Muscle layer of duodenum (tissue), 2 donors: Measurements from ENCODE around the gene RETREG3.

ENCODE experiments used
- H3K27ac ChIP-seq: one replicate; pipeline ENCODE4 v1.7.0; 2013; ENCODE audit warnings: mild to moderate bottlenecking, low read length
- H3K27me3 ChIP-seq: one replicate; pipeline ENCODE4 v1.7.0; 2013; ENCODE audit warnings: low read depth, mild to moderate bottlenecking, control low read depth, low read length
- H3K36me3 ChIP-seq, 2 donors: one replicate each; pipeline ENCODE4 v1.7.0; 2013; ENCODE audit warnings: low read length in 2 of 2, control low read depth in 1 of 2, mild to moderate bottlenecking in 1 of 2; ENCODE audit not compliant: insufficient read depth in 2 of 2, control insufficient read depth in 1 of 2
- H3K4me1 ChIP-seq, 2 donors: one replicate each; pipeline ENCODE4 v1.7.0; 2013; ENCODE audit warnings: low read length in 2 of 2, mild to moderate bottlenecking in 2 of 2, control low read depth in 1 of 2, moderate library complexity in 1 of 2; ENCODE audit not compliant: insufficient read depth in 2 of 2, control insufficient read depth in 1 of 2
- H3K4me3 ChIP-seq, 2 donors: one replicate each; pipeline ENCODE4 v1.7.0; 2013; ENCODE audit warnings: low read length in 2 of 2, low read depth in 1 of 2, mild to moderate bottlenecking in 1 of 2
- H3K9me3 ChIP-seq, 2 donors: one replicate each; pipeline ENCODE4 v1.7.0; 2013; ENCODE audit warnings: low read length in 2 of 2, control low read depth in 1 of 2, mild to moderate bottlenecking in 1 of 2; ENCODE audit not compliant: control insufficient read depth in 1 of 2
- donor health status: healthy.

RETREG3 gene

DNA sequence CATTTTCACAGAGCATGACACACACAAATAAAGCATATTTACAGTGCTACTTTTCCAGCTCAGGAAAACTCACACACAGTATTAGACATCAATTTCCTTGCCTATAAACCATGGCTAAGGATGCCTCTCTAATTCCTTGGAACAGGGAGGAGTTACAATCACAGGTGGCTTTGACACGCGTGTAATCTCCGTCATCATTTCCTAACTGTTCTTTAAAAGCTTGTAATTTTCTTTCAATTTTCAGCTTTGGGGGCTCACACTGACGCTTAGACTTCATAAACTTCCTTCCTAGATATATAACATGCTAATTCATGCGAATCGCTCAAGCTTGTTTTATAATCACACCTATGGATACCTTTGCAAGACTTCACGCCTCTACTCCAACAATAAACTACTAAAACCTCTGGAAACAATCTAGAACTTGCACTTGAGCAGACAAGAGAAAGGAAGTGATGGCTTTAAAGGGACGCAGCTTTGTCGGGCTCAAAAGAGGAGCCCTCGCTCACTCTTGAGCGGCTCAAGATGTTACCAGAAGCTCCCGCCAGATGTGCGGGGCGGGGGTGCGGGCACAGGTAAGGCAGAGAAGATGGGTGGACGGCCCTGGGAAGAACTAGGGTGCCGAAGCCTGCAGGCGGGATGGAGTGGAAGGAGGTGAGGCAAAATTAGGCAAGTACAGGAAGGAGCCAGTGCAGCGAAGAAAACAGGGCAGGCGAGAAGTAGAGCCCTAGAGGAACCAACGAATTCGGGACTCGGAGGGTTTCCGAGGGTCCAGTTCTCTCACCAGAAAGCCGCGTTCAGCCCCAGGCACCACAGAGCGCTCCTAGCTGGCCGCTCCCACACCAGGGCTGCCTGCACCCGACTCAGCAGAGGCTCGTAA is 631 bp downstream of the RETREG3 start:
- H3K4me1 ChIP-seq: peaks cover 0 to 28% of the 10 kb centered on the region in 2 donors
- H3K9me3 ChIP-seq: no peaks in the 10 kb centered on the region
- H3K27me3 ChIP-seq: no peaks in the 10 kb centered on the region
- H3K4me3 ChIP-seq: peak overlapping the region; percentile 78 to 99
- H3K27ac ChIP-seq: peak overlapping the region; percentile 68
- peaks cover 12 to 18% of the 10 kb centered on the region in 2 donors for H3K36me3 ChIP-seq

DNA sequence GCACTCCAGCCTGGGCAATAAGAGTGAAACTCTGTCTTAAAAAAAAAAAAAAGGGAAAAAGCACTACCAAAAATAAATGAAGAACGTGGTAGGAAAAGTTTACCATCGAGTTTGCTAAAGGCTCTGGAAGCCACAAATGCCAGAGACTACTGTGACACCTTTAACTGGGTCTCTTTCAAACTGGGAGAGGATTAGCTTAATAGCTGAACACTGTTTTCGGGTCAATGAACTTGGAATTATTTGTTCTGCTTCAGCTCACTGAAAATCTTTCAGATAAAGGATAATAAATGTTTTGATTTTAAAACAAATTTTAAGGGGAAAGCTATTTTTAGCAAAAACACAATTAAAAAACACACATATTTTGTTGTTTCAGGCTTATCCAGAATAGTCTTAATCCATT is 1.4 kb downstream of the RETREG3 start:
- Histone ChIP-seq H3K27ac (no peak overlapping the region), H3K27me3 (no peaks in the 10 kb centered on the region), H3K9me3 (no peaks in the 10 kb centered on the region), H3K4me3 (peak overlapping the region; percentile 78 to 99), H3K4me1 (peaks cover 0 to 34% of the 10 kb centered on the region in 2 donors), H3K36me3 (peaks cover 10 to 12% of the 10 kb centered on the region in 2 donors)

DNA sequence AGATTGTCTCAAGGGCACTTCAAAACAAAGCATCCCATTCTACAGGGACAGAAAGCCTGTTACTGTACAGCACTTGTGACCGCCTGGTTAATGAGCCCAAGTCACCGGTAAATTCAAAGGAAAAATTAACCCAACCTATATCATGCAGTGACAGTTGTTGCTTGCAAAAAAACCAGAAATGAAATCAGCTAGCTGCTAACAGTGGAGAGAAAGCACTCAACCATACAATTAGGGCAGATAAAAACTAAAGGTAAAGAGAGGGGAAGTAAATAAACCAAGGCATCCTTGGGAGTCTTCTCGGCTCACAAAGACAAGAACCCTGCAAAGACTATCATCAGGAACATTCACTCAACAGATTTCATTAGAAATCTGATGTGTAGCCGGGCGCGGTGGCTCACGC is 5.9 kb downstream of the RETREG3 start:
- Histone ChIP-seq H3K4me1 (peaks cover 0 to 40% of the 10 kb centered on the region in 2 donors), H3K27me3 (no peaks in the 10 kb centered on the region), H3K4me3 (no peak overlapping the region), H3K36me3 (no peaks in the 10 kb centered on the region), H3K9me3 (no peaks in the 10 kb centered on the region), H3K27ac (no peak overlapping the region)

DNA sequence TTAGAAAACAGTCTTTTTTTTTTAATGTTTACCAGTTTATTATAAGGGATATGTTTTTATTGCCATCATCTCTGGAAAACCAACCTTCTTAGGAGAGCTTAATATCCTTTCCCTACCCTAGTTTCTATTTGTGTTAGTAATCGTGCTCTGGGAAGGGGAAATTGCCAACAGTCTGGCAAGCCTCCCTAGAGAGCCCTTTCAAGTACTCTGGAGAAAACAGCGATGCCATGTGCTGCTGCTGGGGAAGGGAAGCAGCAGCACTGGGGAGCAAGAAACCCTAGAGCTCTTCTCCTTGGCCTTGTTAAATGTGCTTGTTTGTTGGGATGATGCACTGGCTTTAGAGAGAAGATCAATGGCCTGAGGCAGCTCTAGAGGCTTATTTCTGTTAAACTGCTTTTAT is 10.3 kb downstream of the RETREG3 start:
- H3K27me3 ChIP-seq: no peaks in the 10 kb centered on the region
- H3K9me3 ChIP-seq: no peaks in the 10 kb centered on the region
- H3K27ac ChIP-seq: no peak overlapping the region
- H3K36me3 ChIP-seq: no peaks in the 10 kb centered on the region
- peaks cover 0 to 18% of the 10 kb centered on the region in 2 donors for H3K4me1 ChIP-seq
- no peak overlapping the region for H3K4me3 ChIP-seq

DNA sequence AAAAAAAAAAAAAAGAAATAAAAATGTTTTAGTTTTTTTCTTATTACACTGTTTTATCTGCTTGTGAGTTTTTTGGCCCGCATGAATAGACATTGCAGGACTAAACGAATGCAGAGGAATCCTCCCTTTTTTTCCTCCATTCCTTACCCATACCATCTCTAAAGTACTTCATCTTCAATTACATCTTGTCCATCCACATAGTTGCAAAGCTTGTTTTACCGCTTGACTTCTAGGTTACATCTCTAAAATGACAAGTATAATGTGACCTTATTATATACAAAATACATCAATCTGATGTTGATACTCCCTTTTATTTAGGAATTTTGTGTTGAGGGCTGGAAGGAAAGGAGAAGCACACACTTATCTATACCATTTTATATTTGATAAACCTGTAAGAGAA is 12.8 kb downstream of the RETREG3 start:
- peaks cover 8% of the 10 kb centered on the region in 2 donors for H3K36me3 ChIP-seq
- peaks cover 0 to 13% of the 10 kb centered on the region in 2 donors for H3K4me1 ChIP-seq
- H3K4me3 ChIP-seq: no peak overlapping the region
- H3K27ac ChIP-seq: no peak overlapping the region
- no peaks in the 10 kb centered on the region for H3K9me3 ChIP-seq
- no peaks in the 10 kb centered on the region for H3K27me3 ChIP-seq

DNA sequence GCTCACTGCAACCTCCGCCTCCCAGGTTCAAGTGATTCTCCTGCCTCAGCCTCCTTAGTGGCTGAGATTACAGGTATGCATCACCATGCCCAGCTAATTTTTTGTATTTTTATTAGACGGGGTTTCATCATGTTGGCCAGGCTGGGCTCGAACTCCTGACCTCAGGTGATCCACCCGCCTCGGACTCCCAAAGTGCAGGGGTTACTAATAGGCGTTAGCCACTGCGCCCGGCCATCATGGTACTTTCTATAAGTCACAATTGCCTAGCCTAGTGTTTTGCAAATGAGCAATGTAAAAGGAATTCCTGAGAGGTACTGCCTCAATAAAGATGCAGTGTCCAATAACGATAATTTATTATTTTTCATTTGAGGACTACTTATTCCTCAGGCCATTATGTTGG is 17.8 kb downstream of the RETREG3 start:
- peaks cover 0 to under 1% of the 10 kb centered on the region in 2 donors for H3K4me1 ChIP-seq
- H3K27ac ChIP-seq: no peak overlapping the region
- no peak overlapping the region for H3K4me3 ChIP-seq
- H3K9me3 ChIP-seq: no peaks in the 10 kb centered on the region
- H3K36me3 ChIP-seq: peaks cover 30 to 41% of the 10 kb centered on the region in 2 donors
- H3K27me3 ChIP-seq: no peaks in the 10 kb centered on the region

DNA sequence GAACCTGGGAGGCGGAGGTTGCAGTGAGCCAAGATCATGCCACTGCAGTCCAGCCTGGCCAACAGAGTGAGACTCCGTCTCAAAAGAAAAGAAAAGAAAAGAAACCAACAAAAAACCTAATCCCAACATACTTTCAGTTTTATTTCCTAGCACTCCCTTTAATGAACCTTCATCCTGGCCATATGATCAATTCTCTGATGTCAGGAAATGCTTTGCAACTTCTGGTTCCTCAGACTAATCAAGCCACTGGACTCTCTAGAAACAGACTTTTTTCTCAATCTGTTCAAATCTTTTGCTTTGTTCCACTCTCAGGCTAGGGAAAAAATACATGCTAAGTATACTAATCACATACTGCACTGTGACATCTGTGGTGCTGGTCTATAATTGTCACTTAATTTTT is 18.3 kb downstream of the RETREG3 start:
- no peak overlapping the region for H3K4me3 ChIP-seq
- no peaks in the 10 kb centered on the region for H3K27me3 ChIP-seq
- no peaks in the 10 kb centered on the region for H3K9me3 ChIP-seq
- H3K27ac ChIP-seq: no peak overlapping the region
- peaks cover 35 to 46% of the 10 kb centered on the region in 2 donors for H3K36me3 ChIP-seq
- peaks cover 0 to 5% of the 10 kb centered on the region in 2 donors for H3K4me1 ChIP-seq

DNA sequence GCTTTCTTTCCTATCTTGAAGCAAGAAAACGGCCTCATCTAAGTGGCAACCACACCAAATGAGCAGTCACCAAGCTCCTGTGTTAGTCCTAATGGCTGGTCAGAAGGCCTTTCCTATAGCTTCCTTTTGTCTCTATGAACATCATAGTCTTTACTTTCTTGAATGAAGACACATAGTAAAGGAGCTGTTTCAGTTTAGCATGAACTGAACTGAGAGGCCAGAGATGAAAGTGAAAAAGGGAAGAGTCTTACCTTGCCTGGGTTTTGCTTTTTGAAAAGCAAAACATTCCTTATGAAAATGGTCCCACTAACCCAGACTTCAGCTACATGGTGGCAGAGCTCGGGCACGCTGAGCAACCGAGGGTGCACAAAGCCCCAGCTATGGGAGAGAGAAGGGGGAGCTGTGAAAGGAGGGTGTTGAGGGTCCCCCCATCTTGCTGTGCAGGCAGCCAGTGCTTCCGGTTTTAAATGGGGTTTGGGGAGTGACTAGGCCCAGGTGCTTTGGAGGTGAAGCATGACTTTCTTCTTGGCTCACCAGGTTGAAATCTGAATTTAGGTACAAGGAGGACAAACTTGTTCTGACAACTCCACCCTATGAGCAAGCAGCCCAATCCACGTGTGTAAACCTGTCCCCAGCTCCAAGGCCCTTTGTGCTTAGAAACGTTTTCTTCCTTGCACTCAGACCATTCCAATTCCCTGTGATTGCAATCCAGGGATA is 22.5 kb downstream of the RETREG3 start:
- no peaks in the 10 kb centered on the region for H3K9me3 ChIP-seq
- peaks cover 68 to 83% of the 10 kb centered on the region in 2 donors for H3K36me3 ChIP-seq
- H3K4me3 ChIP-seq: no peak overlapping the region
- peaks cover 0 to 16% of the 10 kb centered on the region in 2 donors for H3K4me1 ChIP-seq
- no peaks in the 10 kb centered on the region for H3K27me3 ChIP-seq
- no peak overlapping the region for H3K27ac ChIP-seq

DNA sequence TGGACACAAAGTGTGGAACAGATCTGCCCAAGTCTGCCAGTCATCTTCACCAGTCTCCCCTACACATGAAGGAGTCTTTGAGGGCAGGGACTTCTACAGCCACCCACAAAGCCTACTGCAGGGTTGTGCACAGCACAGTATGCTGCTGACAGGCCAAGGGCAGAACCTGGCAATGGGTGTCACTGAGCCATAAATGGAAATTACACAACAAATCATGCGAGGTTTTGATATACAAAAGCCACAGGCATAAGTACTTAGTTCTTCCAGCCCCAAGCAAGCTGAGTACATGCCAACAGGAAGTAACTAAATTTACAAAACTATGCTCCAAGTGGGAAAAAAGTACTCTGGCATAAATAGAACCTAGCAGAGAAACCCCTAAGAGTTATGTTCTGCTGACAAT is 23.8 kb downstream of the RETREG3 start:
- Histone ChIP-seq H3K9me3 (no peaks in the 10 kb centered on the region), H3K36me3 (peaks cover 67 to 82% of the 10 kb centered on the region in 2 donors), H3K4me1 (peaks cover 0 to 16% of the 10 kb centered on the region in 2 donors), H3K27me3 (no peaks in the 10 kb centered on the region), H3K4me3 (no peak overlapping the region), H3K27ac (no peak overlapping the region)

DNA sequence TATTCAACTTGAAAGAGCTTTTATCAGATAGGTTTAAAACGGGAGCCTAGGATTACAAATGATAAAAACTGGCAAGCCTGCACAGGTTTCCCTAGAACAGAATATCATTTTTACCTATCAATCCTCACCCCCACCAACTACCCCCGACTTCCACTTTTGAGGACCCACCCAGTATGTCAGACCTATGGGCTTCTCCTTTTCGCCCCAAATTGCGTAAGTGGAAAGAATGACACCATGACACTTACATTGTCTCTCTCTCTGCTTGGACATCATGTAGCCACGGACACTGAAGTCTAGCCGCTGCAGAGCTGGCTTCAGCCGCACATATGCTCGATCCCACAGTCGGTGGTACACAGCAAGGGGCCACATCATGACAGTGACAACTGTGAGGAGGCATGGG is 24.3 kb downstream of the RETREG3 start:
- H3K9me3 ChIP-seq: no peaks in the 10 kb centered on the region
- no peak overlapping the region for H3K4me3 ChIP-seq
- H3K27me3 ChIP-seq: no peaks in the 10 kb centered on the region
- H3K4me1 ChIP-seq: peaks cover 0 to 16% of the 10 kb centered on the region in 2 donors
- H3K27ac ChIP-seq: no peak overlapping the region
- H3K36me3 ChIP-seq: peaks cover 68 to 78% of the 10 kb centered on the region in 2 donors

DNA sequence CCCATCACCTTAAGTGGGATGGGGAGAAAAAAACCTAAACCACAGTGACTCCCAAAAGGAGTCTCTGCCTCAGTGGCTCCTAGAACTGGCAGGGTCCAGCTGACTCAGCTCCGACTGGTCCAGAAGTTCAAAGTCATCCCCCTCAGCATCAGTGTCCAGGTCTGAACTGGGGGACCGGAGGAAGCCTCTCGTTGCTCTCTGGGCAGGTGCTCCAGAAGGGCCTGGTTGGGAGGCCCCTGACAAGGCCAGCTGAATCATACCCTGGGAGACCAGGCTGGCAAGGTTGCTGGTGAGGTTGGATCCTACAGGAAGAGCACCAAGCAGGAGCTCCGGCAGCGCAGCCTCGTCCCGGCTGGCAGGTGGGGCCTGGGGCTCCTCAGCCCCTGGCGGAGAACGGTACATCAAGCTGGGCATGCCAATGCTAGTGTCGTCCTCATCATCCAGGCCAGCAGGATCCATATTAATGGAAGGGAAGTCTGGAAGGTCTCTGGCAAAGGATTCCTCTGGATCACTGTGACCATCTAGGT is 27.4 kb downstream of the RETREG3 start:
- Histone ChIP-seq H3K9me3 (no peaks in the 10 kb centered on the region), H3K36me3 (peaks cover 61 to 62% of the 10 kb centered on the region in 2 donors), H3K4me1 (peaks cover 9 to 30% of the 10 kb centered on the region in 2 donors), H3K4me3 (no peak overlapping the region), H3K27ac (no peak overlapping the region), H3K27me3 (no peaks in the 10 kb centered on the region)
